HG02623 (cell line): ENCODE results near the gene SH3D21.

Experiments used
- ATAC-seq: cut with Tn5 transposase; IDR thresholded peaks from one replicate; pipeline ENCODE4 v1.9.1; 2021; ENCODE audit warnings: moderate library complexity; ENCODE audit not compliant: unreplicated experiment

SH3D21 gene

DNA sequence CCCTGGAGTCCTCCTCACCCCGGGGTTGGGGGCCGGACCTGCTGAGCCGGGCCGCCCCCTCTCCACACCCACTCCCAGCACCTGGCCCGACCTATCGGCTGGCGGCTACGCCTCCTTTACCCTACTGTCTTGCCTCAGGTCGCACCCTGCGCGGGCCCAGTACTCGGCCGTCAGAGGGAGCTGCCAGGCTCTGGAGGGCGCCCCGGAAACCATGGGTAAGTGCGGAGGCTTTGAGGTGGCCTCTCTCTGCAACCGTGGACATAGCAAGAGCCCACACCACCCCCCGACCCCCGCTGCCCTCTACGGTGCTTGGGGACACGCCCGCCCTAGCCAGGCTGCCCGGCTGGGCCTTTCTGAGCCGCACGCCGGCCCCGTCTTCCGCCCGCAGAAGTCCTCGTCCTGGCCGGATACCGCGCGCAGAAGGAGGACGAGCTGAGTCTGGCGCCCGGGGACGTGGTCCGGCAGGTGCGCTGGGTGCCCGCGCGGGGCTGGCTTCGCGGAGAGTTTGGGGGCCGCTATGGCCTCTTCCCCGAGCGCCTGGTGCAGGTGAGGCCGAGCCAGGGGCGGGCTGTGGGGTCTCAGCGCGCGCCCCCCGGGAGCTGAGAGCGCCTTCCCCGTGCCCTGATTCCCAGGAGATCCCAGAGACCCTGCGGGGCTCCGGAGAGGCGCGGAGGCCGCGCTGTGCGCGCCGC lies at the start of gene SH3D21:
SH3D21 (plus strand) TSS at position 159 of the 692 bp plus-strand sequence; CDS start at position 212, 53 bp downstream.
- ATAC-seq = peak; percentile 23

DNA sequence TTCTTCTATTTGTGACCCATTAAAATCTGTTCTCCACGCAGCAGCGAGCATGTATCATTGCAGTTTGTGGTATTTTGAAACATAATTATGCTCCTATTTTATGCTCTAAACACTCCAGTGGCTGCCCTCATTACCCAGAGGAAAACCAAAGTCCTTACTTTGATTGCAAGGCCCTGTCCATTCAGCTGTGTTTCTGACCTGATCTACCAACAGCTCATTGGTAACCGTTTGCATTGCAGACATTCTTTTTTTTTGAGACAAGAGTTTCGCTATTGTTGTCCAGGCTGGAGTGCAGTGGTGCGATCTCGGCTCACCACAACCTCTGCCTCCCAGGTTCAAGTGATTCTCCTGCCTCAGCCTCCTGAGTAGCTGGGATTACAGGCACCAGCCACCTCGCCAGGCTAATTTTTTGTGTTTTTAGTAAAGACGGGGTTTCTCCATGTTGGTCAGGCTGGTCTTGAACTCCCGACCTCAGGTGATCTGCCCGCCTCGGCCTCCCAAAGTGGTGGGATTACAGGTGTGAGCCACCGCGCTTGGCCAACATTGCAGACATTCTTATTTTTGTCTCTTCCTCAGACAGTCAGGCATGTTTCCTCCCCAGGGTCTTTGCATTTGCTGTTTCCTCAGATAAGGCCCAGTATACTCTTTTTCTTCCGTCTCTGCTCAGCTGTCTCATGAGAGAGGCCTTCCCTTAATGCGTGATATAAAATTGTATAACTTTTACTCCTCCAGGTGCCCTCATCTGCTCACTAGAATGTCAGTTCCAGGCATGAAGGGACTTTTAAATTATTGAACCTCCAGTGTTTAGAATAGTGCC lies 49.4 kb upstream of the SH3D21 start:
- ATAC-seq = no peak

GRCh38 chr1:36257375-36257767 lies 48.8 kb upstream of the SH3D21 start:
- ATAC-seq = no peak

DNA sequence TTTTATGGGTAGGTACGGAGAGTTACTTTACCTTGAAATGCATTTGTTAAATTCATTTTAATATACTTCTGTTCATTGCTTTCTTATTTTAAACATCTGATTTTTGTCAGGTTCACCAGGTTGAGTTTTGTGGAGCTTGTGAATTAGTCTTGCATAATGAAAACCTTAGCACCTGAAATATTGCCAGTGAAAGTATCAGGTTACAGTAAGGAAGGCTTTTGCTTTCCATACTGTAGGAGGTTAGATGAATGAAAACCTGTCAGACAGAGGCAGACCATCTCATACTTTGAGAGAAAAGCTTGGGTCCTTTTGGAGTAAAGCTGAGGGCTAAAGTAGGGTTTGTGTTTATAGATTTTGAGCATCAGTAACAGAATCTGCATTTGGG lies 47.2 kb upstream of the SH3D21 start:
- ATAC-seq = no peak

- no peak for ATAC-seq
These were observed 37.2 kb upstream of the SH3D21 start for GRCh38 chr1:36268981-36269380.

DNA sequence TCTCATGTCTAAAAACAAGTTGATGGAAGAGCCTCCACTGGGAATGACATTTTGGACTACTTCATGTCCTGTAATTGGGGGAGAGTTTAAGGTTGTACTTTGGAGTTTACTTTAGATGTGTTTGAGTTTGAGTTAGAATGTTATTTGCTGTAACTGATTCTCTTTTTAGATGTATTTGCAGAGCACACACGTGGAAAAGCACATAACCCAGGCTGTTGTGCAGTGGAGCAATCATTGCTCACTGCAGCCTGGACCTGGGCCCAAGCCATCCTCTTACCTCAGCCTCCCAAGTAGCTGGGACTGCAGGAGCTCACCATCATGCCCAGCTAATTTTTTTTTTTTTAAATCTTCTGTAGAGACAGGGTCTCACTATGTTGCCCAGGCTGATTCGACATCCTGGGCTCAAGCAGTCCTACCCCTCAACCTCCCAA lies 36.7 kb upstream of the SH3D21 start:
- ATAC-seq = no peak

DNA sequence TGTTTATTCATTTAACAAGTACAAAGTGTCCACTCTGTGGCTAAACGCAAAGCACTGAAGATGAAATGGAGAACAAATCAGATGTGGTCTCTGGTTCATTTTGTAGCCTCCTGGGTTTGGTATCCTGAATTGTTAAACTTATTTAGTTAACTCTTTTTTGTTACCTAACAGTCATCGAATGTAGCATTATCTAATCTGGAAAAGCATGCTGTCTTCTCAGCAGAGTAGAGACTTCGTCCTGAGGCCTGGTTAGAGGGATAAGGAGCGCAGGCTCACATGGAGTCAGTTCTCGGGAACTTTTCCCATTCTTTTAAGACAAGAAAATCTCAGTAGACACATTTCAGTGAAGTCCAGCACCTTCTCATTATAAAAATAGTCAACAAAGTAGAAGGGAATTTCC lies 33.1 kb upstream of the SH3D21 start:
- no peak for ATAC-seq

DNA sequence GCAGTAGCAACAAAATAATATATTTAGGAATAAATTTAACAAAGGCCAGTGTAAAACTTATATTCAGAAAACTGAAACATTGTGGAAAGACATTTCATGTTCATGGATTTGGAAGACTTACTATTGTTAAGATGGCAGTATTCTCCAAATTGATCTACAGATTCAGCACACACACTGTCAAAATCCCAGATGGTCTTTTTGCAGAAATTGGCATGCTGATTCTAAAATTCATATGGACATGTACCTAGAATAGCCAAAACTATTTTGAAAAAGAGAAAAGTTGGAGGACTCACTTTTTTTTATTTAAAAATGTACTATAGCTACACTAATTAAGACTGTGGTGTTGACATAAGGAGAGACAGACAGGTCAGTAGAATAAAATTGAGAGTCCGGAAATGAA lies 32.0 kb upstream of the SH3D21 start:
- ATAC-seq = no peak

GRCh38 chr1:36276688-36277087 lies 29.5 kb upstream of the SH3D21 start:
- no peak for ATAC-seq

DNA sequence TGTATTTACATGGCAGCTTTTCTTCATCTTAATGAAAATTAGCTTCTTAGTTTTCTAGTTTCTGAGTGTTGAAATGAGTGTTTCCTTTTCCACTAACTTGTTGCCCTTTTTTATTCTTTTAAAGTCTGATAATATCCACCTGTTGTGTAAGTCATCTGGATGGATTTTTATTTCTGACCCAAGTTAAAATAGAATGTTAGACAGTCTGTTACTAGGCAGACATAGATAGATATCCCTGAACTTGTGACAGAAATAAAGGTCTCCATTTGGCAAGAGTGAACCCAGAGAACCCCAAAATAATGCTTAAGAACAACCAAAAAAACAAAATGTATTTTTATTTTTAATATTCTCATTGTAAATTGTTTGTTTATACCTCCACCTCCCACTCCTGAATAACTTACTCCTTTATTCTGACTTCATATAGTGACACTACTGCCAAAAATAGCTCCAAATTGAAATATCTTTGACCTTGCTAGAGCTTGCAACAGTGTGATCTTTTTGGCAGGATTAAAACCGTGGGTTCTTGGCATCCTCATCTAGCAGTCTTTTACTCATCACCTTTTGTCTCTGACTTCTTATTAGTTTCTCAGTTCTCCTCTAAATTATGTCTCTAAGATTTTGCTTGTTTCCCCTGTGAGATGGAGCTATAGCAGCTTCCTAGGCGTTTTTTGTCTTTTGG lies 26.9 kb upstream of the SH3D21 start:
- no peak for ATAC-seq

DNA sequence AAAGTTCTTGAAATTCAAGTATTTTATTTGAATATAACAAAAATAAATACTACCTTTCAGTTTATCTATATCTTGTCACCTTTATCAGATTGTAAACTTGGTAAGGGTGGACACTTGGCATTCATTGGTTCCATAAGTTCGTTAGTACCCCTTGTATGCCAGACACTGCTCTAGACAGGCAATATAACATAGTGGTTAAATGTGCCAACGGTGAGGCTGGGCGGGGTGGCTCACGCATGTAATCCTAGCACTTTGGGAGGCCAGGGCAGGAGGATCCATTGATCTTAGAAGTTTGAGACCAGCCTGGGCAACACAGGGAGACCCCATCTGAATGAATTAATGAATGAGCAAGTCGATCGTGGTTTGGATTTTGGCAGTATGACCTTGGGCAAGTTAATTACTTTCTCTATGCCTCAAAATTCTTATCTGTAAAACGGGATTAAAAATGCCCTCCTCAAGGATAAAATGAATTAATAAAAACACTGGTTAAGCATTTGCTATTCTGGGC lies 26.3 kb upstream of the SH3D21 start:
- ATAC-seq = no peak

GRCh38 chr1:36284061-36284460 lies 22.1 kb upstream of the SH3D21 start:
- ATAC-seq = no peak

GRCh38 chr1:36284517-36284916 lies 21.7 kb upstream of the SH3D21 start:
- ATAC-seq = no peak

DNA sequence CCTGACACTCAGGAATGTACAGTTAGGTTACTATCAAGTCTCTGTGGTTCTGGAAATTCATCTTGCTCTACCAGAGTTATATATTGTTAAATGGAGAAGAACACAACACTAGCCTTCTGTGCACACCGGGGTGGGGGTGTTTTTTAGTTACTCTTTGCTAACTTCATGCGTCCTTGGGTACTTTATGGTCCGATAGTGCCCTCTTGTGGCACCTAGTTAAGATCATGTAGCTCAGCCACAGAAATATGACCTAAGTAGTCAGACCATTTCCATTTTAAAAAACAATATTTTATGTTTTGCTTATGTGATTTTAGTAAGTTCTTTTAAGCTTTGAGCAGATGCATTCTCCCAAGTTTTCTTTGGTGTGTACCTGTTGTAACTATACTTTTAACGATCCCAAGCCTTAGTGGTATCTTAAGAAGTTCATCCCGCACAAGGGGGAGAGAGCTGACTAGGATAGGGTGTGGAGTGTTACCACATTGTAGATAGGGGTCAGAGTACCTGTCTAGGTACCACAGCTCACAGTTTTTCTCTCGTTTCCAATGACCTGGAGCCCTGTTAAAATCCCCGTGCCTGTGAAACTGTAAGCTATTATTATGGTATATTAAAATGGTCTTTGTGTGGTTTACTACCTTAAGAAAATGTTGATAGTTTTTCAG lies 20.6 kb upstream of the SH3D21 start:
- no peak for ATAC-seq

- ATAC-seq = no peak
These were observed 19.4 kb upstream of the SH3D21 start for GRCh38 chr1:36286802-36287201.

DNA sequence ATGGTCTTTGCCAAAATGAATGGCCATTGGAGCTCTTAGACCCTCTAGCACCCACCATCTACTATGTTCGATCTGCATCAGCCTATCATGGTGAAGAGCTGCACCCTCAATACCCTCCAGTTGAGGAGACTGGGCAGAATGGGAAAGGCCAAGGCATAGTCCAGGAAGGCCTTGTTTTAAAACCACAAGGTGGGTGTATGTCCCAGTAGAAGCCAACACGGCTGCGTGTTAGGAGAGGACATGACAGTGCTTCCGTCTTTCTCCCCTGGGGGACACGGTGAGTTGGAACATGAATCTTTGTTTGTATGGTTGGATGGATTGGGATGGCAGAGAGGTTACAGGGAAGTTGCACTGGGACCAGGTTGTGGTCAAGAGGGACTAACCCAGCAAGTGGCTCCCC lies 18.6 kb upstream of the SH3D21 start:
- ATAC-seq = no peak

- no peak for ATAC-seq
These were observed 10.8 kb upstream of the SH3D21 start for GRCh38 chr1:36295390-36295789.

DNA sequence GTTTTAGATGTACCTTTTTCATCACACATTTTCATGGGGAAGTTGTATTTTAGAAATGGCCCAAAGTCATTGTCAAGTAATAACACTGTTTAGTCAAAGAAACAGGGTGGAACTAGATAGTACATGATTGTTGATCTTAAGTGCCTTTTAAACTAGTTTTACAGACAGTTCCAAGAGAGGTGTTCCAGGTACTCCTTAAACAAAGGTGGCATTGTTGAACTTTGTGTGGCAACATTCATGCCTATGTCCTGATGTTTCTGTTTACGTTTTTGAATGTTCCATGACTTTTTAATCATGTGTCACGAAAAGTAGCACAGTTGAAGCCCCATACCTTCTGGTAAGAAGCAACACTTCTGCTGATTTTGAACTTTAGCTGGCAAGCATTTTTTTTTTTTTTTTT lies 9.1 kb upstream of the SH3D21 start:
- ATAC-seq = no peak

DNA sequence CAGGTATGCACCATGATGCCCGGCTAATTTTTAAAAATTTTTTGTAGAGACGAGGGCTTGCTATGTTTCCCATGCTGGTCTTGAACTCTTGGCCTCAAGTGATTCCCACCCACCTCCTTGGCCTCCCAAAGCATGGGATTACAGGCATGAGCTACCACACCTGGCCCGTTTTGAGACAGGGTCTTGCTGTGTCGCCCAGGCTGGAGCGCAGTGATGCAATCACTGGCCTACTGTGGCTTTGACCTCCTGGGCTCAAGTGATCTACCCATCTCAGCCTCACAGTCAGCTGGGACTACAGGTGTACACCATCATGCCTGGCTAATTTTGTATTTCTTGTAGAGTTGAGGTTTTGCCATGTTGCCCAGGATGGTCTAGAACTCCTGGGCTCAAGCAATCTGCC lies 7.5 kb upstream of the SH3D21 start:
- no peak for ATAC-seq

GRCh38 chr1:36300526-36300925 lies 5.6 kb upstream of the SH3D21 start:
- ATAC-seq = no peak

DNA sequence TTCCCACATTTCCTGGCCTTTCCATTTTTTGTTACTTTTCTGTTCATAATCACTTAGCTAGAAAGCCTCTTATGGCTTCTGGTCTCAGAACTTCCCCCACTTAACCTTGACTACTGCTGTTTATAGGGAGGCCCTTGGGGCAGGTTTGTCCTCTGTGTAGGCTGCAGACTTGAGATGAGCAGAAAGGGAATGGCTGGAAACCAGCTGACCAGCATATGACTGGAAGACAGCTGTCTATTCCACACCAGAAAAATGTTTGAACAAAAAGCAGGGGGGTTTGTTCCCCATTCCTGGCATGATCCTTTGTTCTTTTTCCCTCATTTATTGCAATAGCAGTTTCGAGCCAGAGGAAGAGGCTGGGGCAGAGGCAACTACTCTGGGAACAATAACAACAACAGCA lies 4.9 kb upstream of the SH3D21 start:
- ATAC-seq = no peak
